Measurements from ENCODE around the gene KCNQ1OT1. TPM values are rescaled to one million over a fixed set of nuclear protein-coding genes. Genes with fewer than 3 reads are reported as not detected.

The KCNQ1OT1 gene
- total RNA-seq, 8 experiments from 2014 or later = 1.2 to 6.3 (median 3.8) TPM

- Histone ChIP-seq H3K27ac (no peak overlapping the region), H3K4me1 (replicated peaks in 1 of 2) (peaks cover 18 to 22% of the 10 kb centered on the region in 2 donors), H3K4me3 (no peak overlapping the region)
- in situ Hi-C loops (cut with MboI; ENCODE audit: low pct_unique_long_range_greater_than_20kb in 2 of 9, low sequenced_read_pairs in 9 of 9, unreplicated experiment in 9 of 9) = no loop called here
- 40 to 70% (median 60%) methylated on average over 1 to 2 of the region's 18 CpGs; no CpG with 5 or more reads in 7 of the 10 experiments for WGBS, 10 experiments
- peak in 7 of 8 experiments; percentile 35 to 64 (median 44) for ATAC-seq (replicated peaks in 6 of 8)
Observed at GRCh38 chr11:2741377-2742131, 41.8 kb upstream of the KCNQ1OT1 start.

GRCh38 chr11:2741006-2741376 lies 41.2 kb upstream of the KCNQ1OT1 start:
- in situ Hi-C loops (cut with MboI; ENCODE audit: low pct_unique_long_range_greater_than_20kb in 2 of 9, low sequenced_read_pairs in 9 of 9, unreplicated experiment in 9 of 9) = no loop called here
- peak in 4 of 8 experiments; percentile 13 to 36 (median 18) for ATAC-seq (replicated peaks in 6 of 8)
- WGBS, 10 experiments = 86 to 100% (median 96%) methylated on average over 2 to 5 of the region's 7 CpGs; no CpG with 5 or more reads in 7 of the 10 experiments
- H3K27ac ChIP-seq = no peak overlapping the region
- no peak overlapping the region for H3K4me3 ChIP-seq
- H3K4me1 ChIP-seq (replicated peaks in 1 of 2) = peaks cover 18 to 22% of the 10 kb centered on the region in 2 donors

- 55 to 100% (median 89%) methylated on average over 1 to 7 of the region's 17 CpGs; no CpG with 5 or more reads in 2 of the 10 experiments for WGBS, 10 experiments
- H3K4me1 ChIP-seq (replicated peaks in 1 of 2) = peaks cover 18 to 22% of the 10 kb centered on the region in 2 donors
- in situ Hi-C loops (cut with MboI; ENCODE audit: low pct_unique_long_range_greater_than_20kb in 2 of 9, low sequenced_read_pairs in 9 of 9, unreplicated experiment in 9 of 9) = no loop called here
- no peak overlapping the region for H3K27ac ChIP-seq
- H3K4me3 ChIP-seq = no peak overlapping the region
- ATAC-seq (replicated peaks in 6 of 8) = no peak
Observed at GRCh38 chr11:2740275-2740940, 40.6 kb upstream of the KCNQ1OT1 start.

- no peak overlapping the region for H3K4me3 ChIP-seq
- in situ Hi-C loops (cut with MboI; ENCODE audit: low pct_unique_long_range_greater_than_20kb in 2 of 9, low sequenced_read_pairs in 9 of 9, unreplicated experiment in 9 of 9) = no loop called here
- WGBS, 10 experiments = 38 to 100% (median 92%) methylated on average over 1 to 9 of the region's 18 CpGs; no CpG with 5 or more reads in 4 of the 10 experiments
- no peak overlapping the region for H3K27ac ChIP-seq
- no peak for ATAC-seq (replicated peaks in 6 of 8)
- peaks cover 18 to 22% of the 10 kb centered on the region in 2 donors for H3K4me1 ChIP-seq (replicated peaks in 1 of 2)
Observed at GRCh38 chr11:2739531-2740274, 39.9 kb upstream of the KCNQ1OT1 start.

DNA sequence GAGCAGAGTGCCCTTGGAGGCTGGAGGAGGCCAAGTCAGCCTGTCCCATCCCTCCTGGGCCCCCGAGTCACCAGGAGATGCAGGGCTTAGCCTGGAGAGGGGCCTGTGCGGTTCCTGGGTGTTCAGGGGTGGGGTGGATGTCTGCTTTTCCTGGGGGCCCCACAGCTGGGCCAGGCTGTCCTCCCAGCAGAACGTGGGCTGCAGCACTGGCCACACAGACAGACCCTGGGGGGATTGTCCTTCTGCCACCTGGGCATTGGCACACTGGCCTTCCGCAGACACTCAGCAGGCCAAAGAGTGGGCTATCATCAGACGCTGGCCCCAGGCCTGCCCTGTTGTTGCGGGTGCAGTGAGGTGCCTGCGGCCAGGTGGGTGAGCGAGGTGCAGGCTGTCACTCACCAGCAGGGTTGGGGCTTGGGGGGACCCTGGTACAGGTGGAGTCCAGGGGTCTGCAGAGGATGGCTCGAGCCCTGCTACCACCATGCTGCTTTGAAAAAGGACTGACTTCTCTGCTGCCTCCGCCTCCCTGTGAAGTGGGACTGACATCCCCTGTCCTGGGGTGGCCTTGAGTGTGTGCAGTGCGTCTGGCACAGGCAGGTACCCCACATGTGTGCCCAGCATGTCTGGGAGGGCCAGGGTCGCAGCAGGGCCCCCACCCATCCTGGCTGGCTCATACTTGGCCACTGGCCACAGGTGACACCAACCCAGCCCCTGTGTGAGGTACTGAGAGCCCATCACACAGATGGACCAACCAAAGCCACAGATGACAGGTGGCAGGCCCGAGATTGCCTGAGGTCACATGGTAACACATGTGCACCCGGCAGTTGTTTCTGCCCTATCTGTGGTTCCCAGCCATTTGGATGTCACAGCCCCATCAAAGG lies 39.0 kb upstream of the KCNQ1OT1 start:
- Histone ChIP-seq H3K4me3 (no peak overlapping the region), H3K4me1 (replicated peaks in 1 of 2) (peaks cover 20 to 25% of the 10 kb centered on the region in 2 donors), H3K27ac (no peak overlapping the region)
- in situ Hi-C loops (cut with MboI; ENCODE audit: low pct_unique_long_range_greater_than_20kb in 2 of 9, low sequenced_read_pairs in 9 of 9, unreplicated experiment in 9 of 9) = no loop called here
- no peak for ATAC-seq (replicated peaks in 6 of 8)
- WGBS, 10 experiments = 80 to 95% (median 80%) methylated on average over 2 to 4 of the region's 14 CpGs; no CpG with 5 or more reads in 7 of the 10 experiments

DNA sequence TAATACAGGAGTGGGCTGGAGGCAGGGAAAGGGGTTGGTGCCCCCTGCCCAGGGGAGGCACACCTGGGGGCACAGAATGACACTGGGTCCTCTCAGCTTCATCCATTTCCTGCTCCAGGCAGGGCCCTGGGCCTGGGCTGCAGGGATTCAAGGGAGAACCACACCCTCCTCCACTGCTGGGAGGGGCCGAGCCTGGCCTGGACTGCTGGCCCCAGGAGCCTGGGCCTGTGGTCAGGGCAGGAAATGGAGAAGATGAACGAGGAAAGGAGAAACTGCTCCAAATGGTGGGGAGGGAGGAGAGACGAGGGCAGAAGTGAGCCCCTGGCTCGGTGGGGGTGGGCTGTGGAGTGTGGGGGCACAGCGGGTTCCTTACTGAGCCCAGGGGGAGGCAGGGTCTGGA lies 38.1 kb upstream of the KCNQ1OT1 start:
- no peak overlapping the region for H3K4me3 ChIP-seq
- in situ Hi-C loops (cut with MboI; ENCODE audit: low pct_unique_long_range_greater_than_20kb in 2 of 9, low sequenced_read_pairs in 9 of 9, unreplicated experiment in 9 of 9) = no loop called here
- WGBS, 10 experiments = no CpG with 5 or more reads among the region's 5 CpGs
- ATAC-seq (replicated peaks in 6 of 8) = peak in 7 of 8 experiments; percentile 2 to 97 (median 39)
- H3K27ac ChIP-seq = no peak overlapping the region
- peaks cover 27 to 29% of the 10 kb centered on the region in 2 donors for H3K4me1 ChIP-seq (replicated peaks in 1 of 2)

- peaks cover 30% of the 10 kb centered on the region in 2 donors for H3K4me1 ChIP-seq (replicated peaks in 1 of 2)
- H3K4me3 ChIP-seq = no peak overlapping the region
- no peak overlapping the region for H3K27ac ChIP-seq
- WGBS, 10 experiments = 78 to 100% (median 92%) methylated on average over 1 to 6 of the region's 7 CpGs; no CpG with 5 or more reads in 4 of the 10 experiments
- in situ Hi-C loops (cut with MboI; ENCODE audit: low pct_unique_long_range_greater_than_20kb in 2 of 9, low sequenced_read_pairs in 9 of 9, unreplicated experiment in 9 of 9) = no loop called here
- ATAC-seq (replicated peaks in 6 of 8) = peak in 2 of 8 experiments; percentile 5 to 9
Observed at GRCh38 chr11:2737226-2737590, 37.4 kb upstream of the KCNQ1OT1 start.

GRCh38 chr11:2736577-2737225 lies 36.9 kb upstream of the KCNQ1OT1 start:
- ATAC-seq (replicated peaks in 6 of 8) = no peak
- Histone ChIP-seq H3K4me1 (replicated peaks in 1 of 2) (peaks cover 27% of the 10 kb centered on the region in 2 donors), H3K27ac (no peak overlapping the region), H3K4me3 (no peak overlapping the region)
- in situ Hi-C loops (cut with MboI; ENCODE audit: low pct_unique_long_range_greater_than_20kb in 2 of 9, low sequenced_read_pairs in 9 of 9, unreplicated experiment in 9 of 9) = no loop called here
- WGBS, 10 experiments = 50 to 95% (median 60%) methylated on average over 1 to 3 of the region's 21 CpGs; no CpG with 5 or more reads in 7 of the 10 experiments

- Histone ChIP-seq H3K4me1 (replicated peaks in 1 of 2) (peaks cover 27 to 30% of the 10 kb centered on the region in 2 donors), H3K4me3 (no peak overlapping the region), H3K27ac (no peak overlapping the region)
- in situ Hi-C loops (cut with MboI; ENCODE audit: low pct_unique_long_range_greater_than_20kb in 2 of 9, low sequenced_read_pairs in 9 of 9, unreplicated experiment in 9 of 9) = no loop called here
- WGBS, 10 experiments = no CpG with 5 or more reads among the region's 12 CpGs
- ATAC-seq (replicated peaks in 6 of 8) = no peak
Observed at GRCh38 chr11:2735053-2735589, 35.3 kb upstream of the KCNQ1OT1 start.

GRCh38 chr11:2734181-2735052 lies 34.6 kb upstream of the KCNQ1OT1 start:
- peak overlapping the region in 1 of 2 donors; percentile 16 for H3K27ac ChIP-seq
- H3K4me3 ChIP-seq = no peak overlapping the region
- peaks cover 30 to 33% of the 10 kb centered on the region in 2 donors for H3K4me1 ChIP-seq (replicated peaks in 1 of 2)
- ATAC-seq (replicated peaks in 6 of 8) = peak in 2 of 8 experiments; percentile 2 to 6
- in situ Hi-C loops (cut with MboI; ENCODE audit: low pct_unique_long_range_greater_than_20kb in 2 of 9, low sequenced_read_pairs in 9 of 9, unreplicated experiment in 9 of 9) = no loop called here
- 67 to 100% methylated on average over 1 to 2 of the region's 32 CpGs; no CpG with 5 or more reads in 8 of the 10 experiments for WGBS, 10 experiments

Measured in motor neuron (in vitro differentiated cells).